SK-N-SH (cell line): ENCODE measurements around the gene BRD3.

Source experiments
- CTCF ChIP-seq: fragments of 200-600 bp; sonication (generic); IDR thresholded peaks from 2 replicates; pipeline ENCODE4 v1.6.1; 2017; ENCODE audit warnings: antibody characterized with exemption, mild to moderate bottlenecking, moderate library complexity
- GABPA ChIP-seq: IDR thresholded peaks from 2 replicates; pipeline ENCODE4 v1.4.0; 2012; ENCODE audit warnings: low read depth, mild to moderate bottlenecking
- MXI1 ChIP-seq: IDR thresholded peaks from 2 replicates; pipeline ENCODE4 v1.6.1; 2012; ENCODE audit warnings: mild to moderate bottlenecking, low read depth, low read length, improper control_type of control experiment
- POLR2AphosphoS5 ChIP-seq: IDR thresholded peaks from 2 replicates; pipeline ENCODE4 v1.6.1; 2012; ENCODE audit warnings: low read depth, low read length
- RXRA ChIP-seq: IDR thresholded peaks from 2 replicates; pipeline ENCODE4 v1.4.0; 2012; ENCODE audit warnings: low read depth, mild to moderate bottlenecking, borderline replicate concordance

GRCh38 chr9:134088063-134088725, 20.4 kb upstream of the BRD3 start:
- TF ChIP-seq POLR2AphosphoS5 (no peak), CTCF (no peak), MXI1 (no peak), GABPA (no peak), RXRA (no peak)
